Measurements from ENCODE around the gene PLOD2.

DNA sequence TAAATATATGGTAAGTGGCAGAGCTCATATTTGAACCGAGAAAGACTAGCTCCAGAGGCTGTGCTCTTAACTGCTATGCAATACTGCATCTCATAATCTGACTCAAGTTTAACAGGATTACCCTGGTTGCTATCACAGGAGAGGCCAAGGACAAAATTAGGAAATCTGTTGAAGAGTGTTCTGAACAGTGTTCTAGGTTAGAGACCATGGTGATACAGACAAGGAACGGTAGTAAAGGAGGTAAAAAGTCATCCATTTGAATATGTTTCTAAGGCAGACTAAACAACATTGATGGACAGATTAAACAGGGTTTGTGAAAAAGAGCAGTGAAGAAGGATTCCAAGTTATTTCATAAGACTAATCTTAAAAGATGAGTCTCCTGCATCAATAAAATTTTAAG, 22.1 kb downstream of the PLOD2 start:
- TF ChIP-seq, protein P1, sequence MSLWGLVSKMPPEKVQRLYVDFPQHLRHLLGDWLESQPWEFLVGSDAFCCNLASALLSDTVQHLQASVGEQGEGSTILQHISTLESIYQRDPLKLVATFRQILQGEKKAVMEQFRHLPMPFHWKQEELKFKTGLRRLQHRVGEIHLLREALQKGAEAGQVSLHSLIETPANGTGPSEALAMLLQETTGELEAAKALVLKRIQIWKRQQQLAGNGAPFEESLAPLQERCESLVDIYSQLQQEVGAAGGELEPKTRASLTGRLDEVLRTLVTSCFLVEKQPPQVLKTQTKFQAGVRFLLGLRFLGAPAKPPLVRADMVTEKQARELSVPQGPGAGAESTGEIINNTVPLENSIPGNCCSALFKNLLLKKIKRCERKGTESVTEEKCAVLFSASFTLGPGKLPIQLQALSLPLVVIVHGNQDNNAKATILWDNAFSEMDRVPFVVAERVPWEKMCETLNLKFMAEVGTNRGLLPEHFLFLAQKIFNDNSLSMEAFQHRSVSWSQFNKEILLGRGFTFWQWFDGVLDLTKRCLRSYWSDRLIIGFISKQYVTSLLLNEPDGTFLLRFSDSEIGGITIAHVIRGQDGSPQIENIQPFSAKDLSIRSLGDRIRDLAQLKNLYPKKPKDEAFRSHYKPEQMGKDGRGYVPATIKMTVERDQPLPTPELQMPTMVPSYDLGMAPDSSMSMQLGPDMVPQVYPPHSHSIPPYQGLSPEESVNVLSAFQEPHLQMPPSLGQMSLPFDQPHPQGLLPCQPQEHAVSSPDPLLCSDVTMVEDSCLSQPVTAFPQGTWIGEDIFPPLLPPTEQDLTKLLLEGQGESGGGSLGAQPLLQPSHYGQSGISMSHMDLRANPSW (CRISPR knock-in tag; conservative IDR thresholded peaks at IDR 0.05; ENCODE audit: low read depth): no peak
- TF ChIP-seq FOXK1 (CRISPR knock-in tag; IDR thresholded peaks at IDR 0.05) (no peak), SP1 (CRISPR knock-in tag; conservative IDR thresholded peaks at IDR 0.05) (no peak), FOXP1 (CRISPR knock-in tag; IDR thresholded peaks at IDR 0.05; ENCODE audit: borderline replicate concordance) (no peak), RORB (CRISPR knock-in tag; IDR thresholded peaks at IDR 0.05) (no peak)
- TF ChIP-seq, protein P2, sequence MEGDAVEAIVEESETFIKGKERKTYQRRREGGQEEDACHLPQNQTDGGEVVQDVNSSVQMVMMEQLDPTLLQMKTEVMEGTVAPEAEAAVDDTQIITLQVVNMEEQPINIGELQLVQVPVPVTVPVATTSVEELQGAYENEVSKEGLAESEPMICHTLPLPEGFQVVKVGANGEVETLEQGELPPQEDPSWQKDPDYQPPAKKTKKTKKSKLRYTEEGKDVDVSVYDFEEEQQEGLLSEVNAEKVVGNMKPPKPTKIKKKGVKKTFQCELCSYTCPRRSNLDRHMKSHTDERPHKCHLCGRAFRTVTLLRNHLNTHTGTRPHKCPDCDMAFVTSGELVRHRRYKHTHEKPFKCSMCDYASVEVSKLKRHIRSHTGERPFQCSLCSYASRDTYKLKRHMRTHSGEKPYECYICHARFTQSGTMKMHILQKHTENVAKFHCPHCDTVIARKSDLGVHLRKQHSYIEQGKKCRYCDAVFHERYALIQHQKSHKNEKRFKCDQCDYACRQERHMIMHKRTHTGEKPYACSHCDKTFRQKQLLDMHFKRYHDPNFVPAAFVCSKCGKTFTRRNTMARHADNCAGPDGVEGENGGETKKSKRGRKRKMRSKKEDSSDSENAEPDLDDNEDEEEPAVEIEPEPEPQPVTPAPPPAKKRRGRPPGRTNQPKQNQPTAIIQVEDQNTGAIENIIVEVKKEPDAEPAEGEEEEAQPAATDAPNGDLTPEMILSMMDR (IDR thresholded peaks at IDR 0.05): no peak
- TF ChIP-seq, protein P3, sequence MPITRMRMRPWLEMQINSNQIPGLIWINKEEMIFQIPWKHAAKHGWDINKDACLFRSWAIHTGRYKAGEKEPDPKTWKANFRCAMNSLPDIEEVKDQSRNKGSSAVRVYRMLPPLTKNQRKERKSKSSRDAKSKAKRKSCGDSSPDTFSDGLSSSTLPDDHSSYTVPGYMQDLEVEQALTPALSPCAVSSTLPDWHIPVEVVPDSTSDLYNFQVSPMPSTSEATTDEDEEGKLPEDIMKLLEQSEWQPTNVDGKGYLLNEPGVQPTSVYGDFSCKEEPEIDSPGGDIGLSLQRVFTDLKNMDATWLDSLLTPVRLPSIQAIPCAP (CRISPR knock-in tag; IDR thresholded peaks at IDR 0.05): no peak
- TF ChIP-seq, protein P4, sequence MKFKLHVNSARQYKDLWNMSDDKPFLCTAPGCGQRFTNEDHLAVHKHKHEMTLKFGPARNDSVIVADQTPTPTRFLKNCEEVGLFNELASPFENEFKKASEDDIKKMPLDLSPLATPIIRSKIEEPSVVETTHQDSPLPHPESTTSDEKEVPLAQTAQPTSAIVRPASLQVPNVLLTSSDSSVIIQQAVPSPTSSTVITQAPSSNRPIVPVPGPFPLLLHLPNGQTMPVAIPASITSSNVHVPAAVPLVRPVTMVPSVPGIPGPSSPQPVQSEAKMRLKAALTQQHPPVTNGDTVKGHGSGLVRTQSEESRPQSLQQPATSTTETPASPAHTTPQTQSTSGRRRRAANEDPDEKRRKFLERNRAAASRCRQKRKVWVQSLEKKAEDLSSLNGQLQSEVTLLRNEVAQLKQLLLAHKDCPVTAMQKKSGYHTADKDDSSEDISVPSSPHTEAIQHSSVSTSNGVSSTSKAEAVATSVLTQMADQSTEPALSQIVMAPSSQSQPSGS (CRISPR knock-in tag; IDR thresholded peaks at IDR 0.05; ENCODE audit: borderline replicate concordance, low read depth): no peak
- TF ChIP-seq, protein P5, sequence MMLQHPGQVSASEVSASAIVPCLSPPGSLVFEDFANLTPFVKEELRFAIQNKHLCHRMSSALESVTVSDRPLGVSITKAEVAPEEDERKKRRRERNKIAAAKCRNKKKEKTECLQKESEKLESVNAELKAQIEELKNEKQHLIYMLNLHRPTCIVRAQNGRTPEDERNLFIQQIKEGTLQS (CRISPR knock-in tag; conservative IDR thresholded peaks at IDR 0.05): no peak
